SKM-1 treated with dmso at 0.1 percent for 144 hours (cell line): ENCODE measurements around the gene RUFY4.

Experiments
- DNase-seq: peaks from one replicate; lab custom pipeline; 2025; ENCODE audit not compliant: unreplicated experiment; lab: John Stamatoyannopoulos, UW

The RUFY4 gene

GRCh38 chr2:218068721-218069334 lies at the start of gene RUFY4:
Gene RUFY4 (plus strand): TSS chr2:218069253. CDS start chr2:218070606, 1,353 bp downstream.
- peak; percentile 75 for DNase-seq

GRCh38 chr2:218019411-218020060 lies 49.5 kb upstream of the RUFY4 start:
- DNase-seq = peak; percentile 91

- no peak for DNase-seq
Observed at GRCh38 chr2:218020281-218020680, 48.8 kb upstream of the RUFY4 start.

- no peak for DNase-seq
Observed at GRCh38 chr2:218020966-218021535, 48.0 kb upstream of the RUFY4 start.

- no peak for DNase-seq
Observed at GRCh38 chr2:218021536-218022071, 47.4 kb upstream of the RUFY4 start.

- no peak for DNase-seq
Observed at GRCh38 chr2:218022131-218022850, 46.8 kb upstream of the RUFY4 start.

GRCh38 chr2:218022851-218023530 lies 46.1 kb upstream of the RUFY4 start:
- no peak for DNase-seq

- no peak for DNase-seq
Observed at GRCh38 chr2:218023636-218024035, 45.4 kb upstream of the RUFY4 start.

- no peak for DNase-seq
Observed at GRCh38 chr2:218024336-218024735, 44.7 kb upstream of the RUFY4 start.

- DNase-seq = no peak
Observed at GRCh38 chr2:218024871-218025270, 44.2 kb upstream of the RUFY4 start.

- no peak for DNase-seq
Observed at GRCh38 chr2:218026244-218026643, 42.8 kb upstream of the RUFY4 start.

- DNase-seq = no peak
Observed at GRCh38 chr2:218026676-218027425, 42.2 kb upstream of the RUFY4 start.

- DNase-seq = no peak
Observed at GRCh38 chr2:218027426-218028188, 41.4 kb upstream of the RUFY4 start.

- no peak for DNase-seq
Observed at GRCh38 chr2:218028189-218028495, 40.9 kb upstream of the RUFY4 start.

- no peak for DNase-seq
Observed at GRCh38 chr2:218028562-218029348, 40.3 kb upstream of the RUFY4 start.

- no peak for DNase-seq
Observed at GRCh38 chr2:218029366-218030360, 39.4 kb upstream of the RUFY4 start.

- no peak for DNase-seq
Observed at GRCh38 chr2:218030409-218031195, 38.5 kb upstream of the RUFY4 start.
